GM12875 (cell line): ENCODE data around the gene MTHFSD.

ENCODE experiments used
- H3K4me3 ChIP-seq: one replicate; pipeline ENCODE4 v1.5.1; 2011; ENCODE audit warnings: low read depth, low read length, control low read depth
- TF ChIP-seq, protein P1 (sequence below): IDR thresholded peaks from 2 replicates; pipeline ENCODE4 v1.5.1; 2011; ENCODE audit warnings: low read depth, mild to moderate bottlenecking, control low read depth, inconsistent platforms, low read length, moderate library complexity, borderline replicate concordance; ENCODE audit not compliant: insufficient read depth

MTHFSD gene

DNA sequence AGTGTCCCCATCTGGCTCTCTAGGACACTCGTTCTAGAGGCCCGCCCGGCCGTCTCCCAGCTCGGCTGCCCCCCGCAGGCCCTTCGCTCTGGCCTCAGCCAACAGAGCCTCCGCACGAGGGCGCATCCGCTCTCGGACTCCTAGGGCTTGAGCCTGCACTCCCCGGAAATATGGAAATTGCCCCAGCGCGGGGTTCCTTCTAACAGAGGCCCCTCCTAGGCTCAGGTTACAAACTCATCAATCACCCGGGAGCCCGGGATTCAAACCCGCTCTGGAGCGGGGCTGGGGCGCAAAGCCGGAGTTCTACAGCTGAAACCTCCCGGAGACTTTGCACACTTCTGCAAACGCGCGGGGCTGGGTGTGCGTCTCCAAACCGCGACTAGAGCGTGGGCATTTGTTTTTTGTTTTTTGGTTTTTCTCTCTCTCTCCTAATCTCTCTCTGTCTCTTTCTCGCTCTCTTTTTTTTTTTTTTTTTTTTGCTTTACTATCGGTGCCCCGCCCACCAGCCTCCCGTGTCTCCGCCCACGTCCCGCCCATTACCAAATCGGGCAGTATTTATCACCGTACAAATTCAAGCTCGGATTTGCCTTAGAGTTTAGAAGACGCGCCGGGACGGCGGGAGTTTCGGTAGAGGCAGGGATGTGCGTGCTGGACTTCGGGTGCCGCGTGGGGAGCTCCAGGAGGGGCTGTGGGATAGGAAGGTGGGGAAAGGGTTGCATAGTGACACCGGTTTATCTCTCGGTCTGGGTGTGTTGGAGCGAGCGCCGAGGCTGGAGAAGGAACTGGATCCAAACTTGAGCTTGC, 20.9 kb upstream of the MTHFSD start:
- no peak overlapping the region for H3K4me3 ChIP-seq
- TF ChIP-seq, protein P1, sequence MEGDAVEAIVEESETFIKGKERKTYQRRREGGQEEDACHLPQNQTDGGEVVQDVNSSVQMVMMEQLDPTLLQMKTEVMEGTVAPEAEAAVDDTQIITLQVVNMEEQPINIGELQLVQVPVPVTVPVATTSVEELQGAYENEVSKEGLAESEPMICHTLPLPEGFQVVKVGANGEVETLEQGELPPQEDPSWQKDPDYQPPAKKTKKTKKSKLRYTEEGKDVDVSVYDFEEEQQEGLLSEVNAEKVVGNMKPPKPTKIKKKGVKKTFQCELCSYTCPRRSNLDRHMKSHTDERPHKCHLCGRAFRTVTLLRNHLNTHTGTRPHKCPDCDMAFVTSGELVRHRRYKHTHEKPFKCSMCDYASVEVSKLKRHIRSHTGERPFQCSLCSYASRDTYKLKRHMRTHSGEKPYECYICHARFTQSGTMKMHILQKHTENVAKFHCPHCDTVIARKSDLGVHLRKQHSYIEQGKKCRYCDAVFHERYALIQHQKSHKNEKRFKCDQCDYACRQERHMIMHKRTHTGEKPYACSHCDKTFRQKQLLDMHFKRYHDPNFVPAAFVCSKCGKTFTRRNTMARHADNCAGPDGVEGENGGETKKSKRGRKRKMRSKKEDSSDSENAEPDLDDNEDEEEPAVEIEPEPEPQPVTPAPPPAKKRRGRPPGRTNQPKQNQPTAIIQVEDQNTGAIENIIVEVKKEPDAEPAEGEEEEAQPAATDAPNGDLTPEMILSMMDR: peak; percentile 31; the same call in 1 of the 2 replicates

DNA sequence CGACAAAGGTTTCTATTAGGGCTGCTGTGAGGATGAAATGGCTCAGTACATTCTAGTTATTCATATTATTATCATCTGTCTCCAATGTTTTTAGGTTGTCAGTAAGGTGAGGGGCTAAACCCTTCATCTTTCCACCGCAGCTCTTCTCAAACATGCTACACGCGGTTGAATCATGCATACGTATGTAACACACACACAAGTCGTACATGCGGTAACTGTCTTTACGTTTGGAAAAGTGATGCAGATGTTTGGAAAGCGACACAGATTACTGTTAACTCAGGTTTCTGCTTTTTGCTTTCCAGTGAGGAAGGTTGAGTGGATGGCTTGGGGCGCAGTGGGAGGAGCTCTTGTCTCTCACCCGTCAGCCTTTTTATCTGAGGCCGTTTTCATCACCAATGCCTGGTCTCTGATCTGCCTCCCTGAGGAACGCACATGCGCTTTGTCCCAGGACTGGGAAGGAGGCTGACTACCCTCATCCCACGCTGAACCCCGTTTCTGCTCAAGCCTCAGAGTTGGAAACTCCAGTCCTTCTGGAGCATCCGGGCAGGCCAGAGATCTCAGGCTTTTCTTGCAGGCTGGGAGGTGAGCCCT, 20.2 kb upstream of the MTHFSD start:
- no peak overlapping the region for H3K4me3 ChIP-seq
- TF ChIP-seq, protein P1: no peak

DNA sequence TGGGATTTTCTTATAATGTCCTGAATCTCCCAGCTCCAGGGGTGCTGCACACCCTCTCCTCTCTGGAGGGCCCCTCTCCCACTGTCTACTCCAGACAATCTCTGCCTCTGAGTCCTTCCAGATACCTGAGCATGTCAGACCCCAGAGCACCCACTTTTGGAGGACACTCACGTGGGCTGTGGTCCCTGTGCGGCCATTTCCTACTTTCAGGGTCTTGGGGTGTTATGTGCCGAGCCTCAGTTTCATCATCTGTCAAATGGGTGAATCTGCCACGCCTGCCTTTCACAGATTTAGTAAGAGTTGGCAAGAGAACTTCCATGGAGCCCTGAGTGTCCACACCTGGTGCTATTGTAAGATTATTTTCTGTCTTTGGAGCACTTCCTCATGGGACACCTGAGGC, 19.6 kb upstream of the MTHFSD start:
- H3K4me3 ChIP-seq: no peak overlapping the region
- TF ChIP-seq, protein P1: no peak

DNA sequence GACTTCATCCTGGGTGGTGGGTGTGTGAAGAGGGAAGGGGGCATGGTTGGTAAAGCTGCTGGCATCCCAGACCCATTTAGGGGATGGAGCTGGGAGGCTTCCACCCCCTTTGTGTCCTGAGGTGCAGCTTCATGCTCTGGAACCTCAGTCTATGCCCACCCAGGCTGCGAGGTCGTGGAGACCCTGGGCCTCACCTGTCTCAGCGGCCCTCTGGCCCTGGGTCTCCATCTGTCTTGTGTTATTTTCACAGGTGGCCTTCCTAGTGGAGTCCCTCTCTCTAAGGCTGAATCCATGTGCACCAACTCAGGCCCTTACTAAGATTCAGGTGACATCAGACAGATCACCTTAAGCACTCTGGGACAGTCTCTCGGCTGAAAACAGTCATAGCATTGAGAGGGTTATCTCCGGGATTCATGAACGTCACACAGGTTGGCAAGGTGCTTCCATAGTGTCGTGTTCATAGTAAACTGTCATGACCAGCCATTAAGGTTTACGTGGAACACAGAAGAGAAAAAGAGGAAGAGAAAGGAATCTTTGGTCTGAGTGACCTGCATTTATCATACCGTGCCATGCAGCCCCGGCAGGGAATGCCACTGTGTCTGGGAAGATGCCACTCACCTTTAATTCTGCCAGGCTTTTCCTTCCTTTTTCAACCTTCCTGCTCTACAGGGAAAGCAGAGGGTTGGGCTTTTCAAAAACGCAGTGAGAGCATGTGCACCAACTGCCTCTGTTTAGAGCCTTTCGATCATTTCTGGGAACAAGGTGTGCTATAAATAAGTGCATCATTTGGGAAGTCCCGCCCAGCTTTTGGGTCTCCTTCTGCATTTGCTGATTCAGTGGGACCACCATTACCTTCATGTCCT, 18.8 kb upstream of the MTHFSD start:
- TF ChIP-seq, protein P1: no peak
- no peak overlapping the region for H3K4me3 ChIP-seq

DNA sequence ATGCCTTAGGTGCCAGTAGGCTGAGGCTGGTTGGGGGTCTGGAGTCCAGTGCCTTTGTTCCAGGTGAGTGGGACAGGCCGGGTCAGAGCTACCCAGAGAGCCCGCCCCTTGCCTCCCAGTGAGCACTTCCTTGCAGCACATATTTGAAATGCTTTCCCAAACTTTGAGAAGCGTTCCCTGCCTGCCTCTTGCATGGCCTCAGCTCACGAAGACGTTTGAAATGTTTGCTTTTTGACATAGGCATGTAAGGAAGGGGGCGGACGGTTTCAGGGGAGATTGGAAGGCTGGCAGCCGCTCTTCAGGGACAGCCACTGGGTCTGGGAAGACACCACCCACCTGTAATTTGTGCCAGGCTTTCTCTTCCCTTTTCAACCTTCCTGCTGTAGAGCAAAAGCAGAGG, 18.2 kb upstream of the MTHFSD start:
- H3K4me3 ChIP-seq: no peak overlapping the region
- TF ChIP-seq, protein P1: no peak

DNA sequence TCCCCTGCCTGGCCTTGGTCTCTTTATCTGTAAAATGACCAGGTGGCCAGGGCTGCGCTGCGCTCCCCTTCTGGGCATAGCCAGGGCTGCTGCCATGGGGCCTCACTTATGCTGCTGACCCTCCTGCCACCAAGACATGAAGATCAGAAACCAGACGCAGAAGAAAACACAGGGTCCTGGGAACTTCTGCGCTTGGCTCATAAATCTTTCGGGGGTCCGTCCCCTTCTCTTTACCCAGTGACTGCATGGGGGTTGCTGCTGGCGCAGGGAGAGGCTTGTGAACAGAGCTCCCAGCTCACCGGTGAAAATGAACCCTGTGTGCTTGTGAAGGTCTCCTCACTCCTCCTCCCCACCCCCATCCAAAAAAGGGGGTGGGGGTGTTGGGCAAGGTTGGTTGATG, 17.6 kb upstream of the MTHFSD start:
- H3K4me3 ChIP-seq: no peak overlapping the region
- TF ChIP-seq, protein P1: no peak
